BLaER1 treated with 17β-estradiol and CSF1 and Interleukin-3, amounts not matched to agents 10 nM and 100 nM (cell line): ENCODE results near the gene FOXL2NB.

Experiments used
- H3K27ac ChIP-seq, 11 experiments: shearing (Covaris generic); formaldehyde crosslinking; 2 replicates each; pipeline ENCODE4 v1.8.1; 2022
- H3K27me3 ChIP-seq, 11 experiments: shearing (Covaris generic); formaldehyde crosslinking; 2 replicates each; pipeline ENCODE4 v1.8.1; 2022
- H3K36me3 ChIP-seq, 11 experiments: shearing (Covaris generic); formaldehyde crosslinking; 2 replicates each; pipeline ENCODE4 v1.8.1; 2022
- H3K4me1 ChIP-seq, 10 experiments: shearing (Covaris generic); formaldehyde crosslinking; 2 replicates each; pipeline ENCODE4 v1.8.1; 2022
- H3K4me2 ChIP-seq, 11 experiments: shearing (Covaris generic); formaldehyde crosslinking; 2 replicates each; pipeline ENCODE4 v1.8.1; 2022
- H3K4me3 ChIP-seq, 10 experiments: shearing (Covaris generic); formaldehyde crosslinking; 2 replicates each; pipeline ENCODE4 v1.8.1; 2022
- H3K9ac ChIP-seq, 11 experiments: shearing (Covaris generic); formaldehyde crosslinking; 2 replicates each; pipeline ENCODE4 v1.8.1; 2022
- H3K9me3 ChIP-seq, 11 experiments: shearing (Covaris generic); formaldehyde crosslinking; replicated peaks in 1 of 11; 2 replicates each; pipeline ENCODE4 v1.8.1; 2022
- H4K20me1 ChIP-seq, 11 experiments: shearing (Covaris generic); formaldehyde crosslinking; 2 replicates each; pipeline ENCODE4 v1.8.1; 2022
- Cebpa-rat ChIP-seq, 11 experiments: shearing (Covaris generic); IDR thresholded peaks; 2 replicates each; pipeline ENCODE4 v1.8.1; 2022

FOXL2NB gene

DNA sequence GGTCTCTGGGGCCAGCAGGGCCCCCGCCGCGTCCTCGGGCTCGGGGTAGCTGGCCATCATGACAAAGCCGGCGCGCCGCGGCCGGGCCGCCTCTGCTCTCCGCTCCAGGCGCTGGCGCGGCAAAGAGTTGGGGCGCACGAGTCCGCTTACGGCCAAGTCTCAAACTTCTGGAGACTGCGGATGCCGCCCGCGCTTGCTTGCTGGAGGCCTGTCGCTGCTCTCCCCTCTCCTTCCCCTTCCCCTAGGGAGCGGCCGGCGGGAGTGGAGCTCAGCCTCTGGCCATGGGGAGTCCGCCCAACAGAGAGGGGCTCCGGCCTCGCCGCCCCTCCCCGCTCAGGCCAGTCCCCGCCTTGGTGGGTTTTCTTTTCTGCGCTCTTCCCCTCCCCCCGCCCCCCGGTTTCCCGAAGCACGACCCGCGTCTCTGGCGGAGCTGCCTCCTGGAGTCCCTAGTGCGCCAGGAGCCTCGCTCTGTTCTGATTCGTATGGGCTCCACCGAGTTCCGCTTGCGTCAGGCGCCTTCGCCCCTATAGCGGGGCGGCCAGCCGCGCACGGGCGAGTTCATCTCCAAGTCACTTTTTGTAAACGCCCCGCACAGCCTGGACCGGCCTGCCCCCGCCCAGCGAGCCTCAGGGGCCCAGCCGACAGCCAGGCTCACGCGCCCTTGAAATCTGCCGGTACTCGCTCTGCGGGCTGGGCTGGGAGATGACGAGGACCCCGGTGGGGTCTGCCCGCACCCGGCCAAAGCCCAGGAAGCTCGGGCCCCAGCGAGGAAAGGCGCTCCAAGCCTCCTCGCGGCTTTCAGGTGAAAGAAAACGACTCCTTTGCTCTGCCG, at the start of gene FOXL2NB, which contains the start of gene FOXL2:
FOXL2NB (plus strand) TSS at position 555 of the 832 bp plus-strand sequence; CDS start at position 703, 148 bp downstream.
FOXL2 (minus strand) TSS at position 475 of the 832 bp plus-strand sequence; CDS start at position 60, 415 bp downstream.
- Histone ChIP-seq H3K27ac (no peak within 1 kb of the TSS), H3K36me3 (no peaks in the 10 kb centered on the region), H3K9ac (peak within 1 kb of the TSS in 5 of 11 experiments; percentile 20 to 39 (median 36); a peak in 6 of 22 replicates), H3K4me1 (peaks cover 30 to 40% (median 34%) of the 10 kb centered on the region in 10 experiments; a peak in 19 of 20 replicates), H3K9me3 (no peaks in the 10 kb centered on the region), H4K20me1 (peaks cover 0 to 97% (median 87%) of the 10 kb centered on the region in 11 experiments; a peak in 19 of 22 replicates), H3K4me3 (peak within 1 kb of the TSS; percentile 46 to 69 (median 54)), H3K4me2 (peak within 1 kb of the TSS; percentile 70 to 99 (median 84)), H3K27me3 (peaks cover 100% of the 10 kb centered on the region in 11 experiments)
- TF ChIP-seq Cebpa-rat (IDR thresholded peaks at IDR 0.05), result no peak

DNA sequence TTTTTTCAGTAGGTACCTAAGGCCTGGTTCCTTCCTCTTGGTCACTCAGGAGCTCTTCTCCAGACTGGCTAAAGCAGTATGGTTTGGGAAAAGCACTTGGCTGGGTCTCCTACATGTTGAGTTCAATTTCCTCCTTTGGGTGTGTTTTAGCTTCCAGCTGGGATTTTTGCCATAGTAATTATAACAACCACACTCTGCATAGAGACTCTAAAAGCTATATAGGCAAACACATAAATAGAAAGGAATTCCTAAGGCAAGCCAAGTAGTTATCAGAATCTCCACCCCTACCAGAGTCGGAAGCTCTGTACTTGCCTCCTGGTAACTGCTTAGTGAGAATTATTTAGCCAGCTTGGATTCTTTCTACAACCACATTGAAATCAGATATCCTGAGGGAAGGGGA, 48.7 kb upstream of the FOXL2NB start:
- no peaks in the 10 kb centered on the region for H3K36me3 ChIP-seq
- peaks cover 0 to 17% (median 0%) of the 10 kb centered on the region in 10 experiments; a peak in 4 of 20 replicates for H3K4me1 ChIP-seq
- no peak overlapping the region for H3K27ac ChIP-seq
- TF ChIP-seq Cebpa-rat (IDR thresholded peaks at IDR 0.05), result no peak
- no peak overlapping the region for H3K4me2 ChIP-seq
- no peaks in the 10 kb centered on the region for H3K9me3 ChIP-seq
- no peaks in the 10 kb centered on the region for H4K20me1 ChIP-seq
- no peak overlapping the region for H3K9ac ChIP-seq
- no peaks in the 10 kb centered on the region for H3K27me3 ChIP-seq
- no peak overlapping the region for H3K4me3 ChIP-seq

DNA sequence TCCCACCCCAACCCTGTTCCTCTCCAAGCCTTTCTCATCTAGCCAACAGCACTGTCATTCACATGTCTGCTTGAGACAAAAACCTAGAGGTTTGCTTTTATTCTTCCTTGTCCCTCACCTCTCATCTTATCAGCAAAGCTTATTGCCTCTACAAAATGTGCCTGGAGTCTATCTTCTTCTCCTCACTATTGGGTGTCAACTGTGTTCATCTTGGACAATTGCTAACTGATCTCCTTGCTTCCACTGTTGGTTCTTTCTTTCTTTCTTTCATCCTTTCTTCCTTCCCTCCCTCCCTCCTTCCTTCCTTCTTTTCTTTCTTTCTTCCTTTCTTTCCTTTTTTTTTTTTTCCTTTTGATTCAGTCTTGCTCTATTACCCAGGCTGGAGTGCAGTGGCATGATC, 48.3 kb upstream of the FOXL2NB start:
- Histone ChIP-seq H3K4me2 (no peak overlapping the region), H3K4me1 (peaks cover 0 to 17% (median 0%) of the 10 kb centered on the region in 10 experiments; a peak in 4 of 20 replicates), H3K27me3 (no peaks in the 10 kb centered on the region), H3K9ac (no peak overlapping the region), H3K4me3 (no peak overlapping the region), H3K36me3 (no peaks in the 10 kb centered on the region), H3K27ac (no peak overlapping the region), H4K20me1 (no peaks in the 10 kb centered on the region), H3K9me3 (no peaks in the 10 kb centered on the region)
- no peak for TF ChIP-seq Cebpa-rat (IDR thresholded peaks at IDR 0.05)

DNA sequence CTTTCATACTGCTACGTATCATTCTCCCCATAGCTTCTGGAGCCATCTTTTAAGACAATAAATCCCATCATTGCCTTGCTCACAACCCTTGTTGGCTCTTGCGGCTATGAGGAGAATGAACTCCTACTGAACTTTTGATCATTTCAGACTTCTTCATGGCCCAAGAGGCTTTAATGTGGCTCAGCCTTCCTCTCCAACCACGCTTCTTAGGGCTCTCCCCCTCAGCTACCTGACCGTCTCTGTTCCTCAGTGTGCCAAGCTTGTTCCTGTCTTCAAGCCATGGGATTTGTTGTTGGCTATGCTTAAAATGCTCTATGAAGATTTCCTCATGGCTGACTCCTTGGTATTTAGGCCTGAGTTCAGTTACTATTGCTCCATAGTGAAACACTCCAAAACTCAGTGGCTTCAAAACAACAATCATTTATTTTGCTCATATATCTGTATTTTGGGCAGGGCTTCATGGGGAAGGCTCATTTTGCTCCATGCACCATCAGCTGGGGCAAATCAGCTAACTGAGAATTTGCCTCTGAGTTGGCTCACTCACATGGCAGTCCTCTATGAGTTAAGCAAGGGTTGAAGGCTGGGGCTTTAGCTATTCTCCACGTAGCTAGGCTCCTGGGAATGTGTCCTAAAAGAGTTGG, 47.5 kb upstream of the FOXL2NB start:
- no peak overlapping the region for H3K27ac ChIP-seq
- no peak overlapping the region for H3K4me2 ChIP-seq
- peaks cover 0 to 17% (median 0%) of the 10 kb centered on the region in 10 experiments; a peak in 4 of 20 replicates for H3K4me1 ChIP-seq
- H3K36me3 ChIP-seq, result no peaks in the 10 kb centered on the region
- TF ChIP-seq Cebpa-rat (IDR thresholded peaks at IDR 0.05), result no peak
- H3K4me3 ChIP-seq, result no peak overlapping the region
- no peaks in the 10 kb centered on the region for H4K20me1 ChIP-seq
- no peaks in the 10 kb centered on the region for H3K27me3 ChIP-seq
- H3K9ac ChIP-seq, result no peak overlapping the region
- H3K9me3 ChIP-seq, result no peaks in the 10 kb centered on the region

DNA sequence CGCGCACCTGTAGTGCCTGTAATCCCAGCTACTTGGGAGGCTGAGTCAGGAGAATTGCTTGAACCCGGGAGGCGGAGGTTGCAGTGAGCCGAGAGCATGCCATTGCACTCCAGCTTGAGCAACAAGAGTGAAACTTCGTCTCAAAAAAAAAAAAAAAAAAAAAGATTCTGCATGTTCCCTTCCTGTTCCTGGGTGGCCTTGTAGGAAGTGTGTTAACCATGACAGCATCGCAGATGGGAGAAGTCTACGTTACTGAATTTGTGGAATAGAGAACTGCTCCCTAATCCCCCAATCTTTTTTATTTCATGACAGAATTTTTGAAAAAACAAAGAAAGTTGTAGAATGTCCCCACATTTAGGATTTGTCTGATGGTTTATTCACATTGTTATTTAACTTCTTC, 45.5 kb upstream of the FOXL2NB start:
- H3K27me3 ChIP-seq, result no peaks in the 10 kb centered on the region
- peak overlapping the region in 3 of 11 experiments; percentile 7 to 60 (median 31); a peak in 4 of 22 replicates for H3K4me2 ChIP-seq
- H3K4me3 ChIP-seq, result no peak overlapping the region
- H4K20me1 ChIP-seq, result no peaks in the 10 kb centered on the region
- H3K36me3 ChIP-seq, result no peaks in the 10 kb centered on the region
- H3K4me1 ChIP-seq, result peaks cover 0 to 17% (median 0%) of the 10 kb centered on the region in 10 experiments; a peak in 4 of 20 replicates
- H3K9me3 ChIP-seq, result no peaks in the 10 kb centered on the region
- H3K27ac ChIP-seq, result no peak overlapping the region; a peak in 1 of 22 replicates
- H3K9ac ChIP-seq, result no peak overlapping the region
- TF ChIP-seq Cebpa-rat (IDR thresholded peaks at IDR 0.05), result no peak

DNA sequence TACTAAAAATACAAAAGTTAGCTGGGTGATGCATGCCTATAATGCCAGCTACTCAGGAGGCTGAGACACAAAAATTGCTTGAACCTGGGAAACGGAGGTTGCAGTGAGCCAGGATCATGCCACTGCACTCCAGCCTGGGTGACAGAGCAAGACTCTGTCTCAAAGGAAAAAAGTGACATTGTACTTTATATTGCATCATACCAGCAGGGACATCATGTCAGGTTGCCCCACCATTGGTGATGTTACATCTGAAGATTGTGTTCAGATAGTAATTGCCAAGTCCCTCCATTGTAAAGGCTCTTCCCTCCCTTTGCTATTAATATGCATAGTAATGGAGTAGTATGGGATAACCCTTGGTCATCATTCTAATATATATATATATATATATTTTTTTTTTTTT, 44.8 kb upstream of the FOXL2NB start:
- Histone ChIP-seq H3K9me3 (no peaks in the 10 kb centered on the region), H3K4me3 (no peak overlapping the region), H3K9ac (no peak overlapping the region), H3K4me1 (peaks cover 0 to 17% (median 0%) of the 10 kb centered on the region in 10 experiments; a peak in 4 of 20 replicates), H4K20me1 (no peaks in the 10 kb centered on the region), H3K36me3 (no peaks in the 10 kb centered on the region), H3K27me3 (no peaks in the 10 kb centered on the region), H3K4me2 (peak overlapping the region in 3 of 11 experiments; percentile 7 to 60 (median 31); a peak in 4 of 22 replicates), H3K27ac (no peak overlapping the region; a peak in 1 of 22 replicates)
- peak in 1 of 11 experiments; percentile 40; a peak in 1 of 22 replicates for TF ChIP-seq Cebpa-rat (IDR thresholded peaks at IDR 0.05)

DNA sequence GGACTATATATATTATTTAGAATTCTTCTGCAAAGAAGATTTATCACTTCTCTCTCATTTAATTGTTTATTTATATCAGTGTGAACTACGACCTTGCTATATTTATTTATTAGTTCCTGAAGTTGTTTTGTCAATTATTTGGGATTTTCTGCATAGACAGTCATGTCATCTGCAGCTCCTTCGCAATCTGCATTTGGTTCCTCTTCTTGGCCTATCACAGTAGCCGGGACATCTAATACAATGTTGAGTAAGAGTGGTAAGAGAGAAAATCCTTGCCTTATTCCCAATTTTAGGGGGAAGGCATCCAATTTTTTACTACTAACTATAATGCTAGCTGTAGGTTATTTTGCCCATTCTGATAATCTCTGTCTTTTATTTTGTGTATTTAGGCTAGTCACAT, 39.5 kb upstream of the FOXL2NB start:
- no peaks in the 10 kb centered on the region for H3K36me3 ChIP-seq
- no peak overlapping the region for H3K9ac ChIP-seq
- no peak overlapping the region for H3K4me3 ChIP-seq
- no peaks in the 10 kb centered on the region for H3K4me1 ChIP-seq
- H3K27me3 ChIP-seq, result no peaks in the 10 kb centered on the region
- no peak overlapping the region for H3K27ac ChIP-seq
- H4K20me1 ChIP-seq, result no peaks in the 10 kb centered on the region
- H3K4me2 ChIP-seq, result no peak overlapping the region
- H3K9me3 ChIP-seq, result no peaks in the 10 kb centered on the region
- no peak for TF ChIP-seq Cebpa-rat (IDR thresholded peaks at IDR 0.05)

DNA sequence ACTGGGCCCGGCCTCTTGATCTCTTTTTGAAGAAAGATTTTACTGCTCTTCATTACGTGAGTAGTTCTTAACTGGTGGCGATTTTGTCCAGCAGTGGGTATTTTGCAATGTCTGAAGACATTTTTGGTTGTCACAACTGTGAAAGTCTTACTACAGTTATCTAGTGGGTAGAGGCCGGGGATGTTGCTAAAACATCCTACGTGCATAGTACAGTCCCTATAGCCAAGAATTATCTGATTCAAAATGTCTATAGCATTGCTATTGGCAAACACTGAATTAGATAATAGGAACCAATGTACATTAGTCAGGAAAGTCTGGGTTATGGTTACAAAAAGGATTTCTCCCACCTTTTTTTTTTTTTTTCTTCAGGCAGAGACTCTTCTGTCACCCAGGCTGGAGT, 38.2 kb upstream of the FOXL2NB start:
- no peak for TF ChIP-seq Cebpa-rat (IDR thresholded peaks at IDR 0.05)
- no peak overlapping the region for H3K4me3 ChIP-seq
- H3K9me3 ChIP-seq, result no peaks in the 10 kb centered on the region
- no peaks in the 10 kb centered on the region for H3K4me1 ChIP-seq
- H3K27me3 ChIP-seq, result no peaks in the 10 kb centered on the region
- no peak overlapping the region for H3K4me2 ChIP-seq
- no peaks in the 10 kb centered on the region for H4K20me1 ChIP-seq
- no peak overlapping the region for H3K27ac ChIP-seq
- H3K9ac ChIP-seq, result no peak overlapping the region
- no peaks in the 10 kb centered on the region for H3K36me3 ChIP-seq

DNA sequence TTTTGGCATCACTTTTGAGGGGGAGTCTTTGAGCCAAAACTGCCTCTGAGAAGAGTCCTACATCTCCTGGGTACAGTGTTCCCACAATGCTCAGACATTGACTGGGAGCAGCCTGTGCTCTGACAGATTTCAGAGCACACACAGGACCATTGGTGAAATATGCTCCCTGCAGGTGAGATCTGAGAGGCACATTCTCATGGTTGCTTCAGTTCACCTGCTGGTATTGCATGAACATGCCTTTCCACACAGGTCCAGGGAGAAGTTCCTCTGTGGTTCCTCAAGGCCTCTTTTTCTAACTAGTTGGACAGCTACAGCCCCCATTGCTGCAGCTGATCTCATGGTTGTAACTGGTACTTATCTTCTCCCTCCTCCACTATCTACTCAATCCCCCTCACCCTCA, 37.1 kb upstream of the FOXL2NB start:
- Histone ChIP-seq H3K4me3 (no peak overlapping the region), H3K9ac (no peak overlapping the region), H3K27ac (no peak overlapping the region), H3K27me3 (no peaks in the 10 kb centered on the region), H3K9me3 (no peaks in the 10 kb centered on the region), H3K4me2 (no peak overlapping the region), H3K4me1 (peaks cover 3 to 5% (median 4%) of the 10 kb centered on the region in 10 experiments; a peak in 19 of 20 replicates), H3K36me3 (no peaks in the 10 kb centered on the region), H4K20me1 (no peaks in the 10 kb centered on the region)
- no peak for TF ChIP-seq Cebpa-rat (IDR thresholded peaks at IDR 0.05)
